22Rv1 (cell line): Measurements from ENCODE around the gene DNM1L.

Source experiments
- ZFX ChIP-seq: fragments of 450-650 bp; IDR thresholded peaks from 2 replicates; pipeline ENCODE4 v1.6.1; 2017; ENCODE audit warnings: antibody characterized with exemption, borderline replicate concordance
- TF ChIP-seq, protein P1 (sequence below): fragments of 450-650 bp; IDR thresholded peaks from 2 replicates; pipeline ENCODE4 v1.5.1; 2017; ENCODE audit warnings: mild to moderate bottlenecking

GRCh38 chr12:32743264-32743663, 64.2 kb downstream of the DNM1L start:
- TF ChIP-seq, protein P1, sequence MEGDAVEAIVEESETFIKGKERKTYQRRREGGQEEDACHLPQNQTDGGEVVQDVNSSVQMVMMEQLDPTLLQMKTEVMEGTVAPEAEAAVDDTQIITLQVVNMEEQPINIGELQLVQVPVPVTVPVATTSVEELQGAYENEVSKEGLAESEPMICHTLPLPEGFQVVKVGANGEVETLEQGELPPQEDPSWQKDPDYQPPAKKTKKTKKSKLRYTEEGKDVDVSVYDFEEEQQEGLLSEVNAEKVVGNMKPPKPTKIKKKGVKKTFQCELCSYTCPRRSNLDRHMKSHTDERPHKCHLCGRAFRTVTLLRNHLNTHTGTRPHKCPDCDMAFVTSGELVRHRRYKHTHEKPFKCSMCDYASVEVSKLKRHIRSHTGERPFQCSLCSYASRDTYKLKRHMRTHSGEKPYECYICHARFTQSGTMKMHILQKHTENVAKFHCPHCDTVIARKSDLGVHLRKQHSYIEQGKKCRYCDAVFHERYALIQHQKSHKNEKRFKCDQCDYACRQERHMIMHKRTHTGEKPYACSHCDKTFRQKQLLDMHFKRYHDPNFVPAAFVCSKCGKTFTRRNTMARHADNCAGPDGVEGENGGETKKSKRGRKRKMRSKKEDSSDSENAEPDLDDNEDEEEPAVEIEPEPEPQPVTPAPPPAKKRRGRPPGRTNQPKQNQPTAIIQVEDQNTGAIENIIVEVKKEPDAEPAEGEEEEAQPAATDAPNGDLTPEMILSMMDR = no peak
- no peak for TF ChIP-seq ZFX
